Embryonic facial prominence (tissue), 1 donor: Measurements from ENCODE around the gene PCDH7.
A peak's percentile ranks its signal among the peaks of the same experiment; 100 is the strongest.

Experiments
- DNase-seq: peaks from one replicate; pipeline ENCODE4 v3.0.0-alpha.2; 2016; ENCODE audit errors: extremely low spot score

Gene PCDH7

GRCh38 chr4:30720021-30720660 is at the start of gene PCDH7:
TSS of gene PCDH7 (plus strand) at chr4:30720369. CDS start at chr4:30721423, 1,054 bp downstream.
- peak; percentile 79 for DNase-seq

- DNase-seq = no peak
These were observed 48.2 kb upstream of the PCDH7 start for GRCh38 chr4:30671926-30672448.

- DNase-seq = no peak
These were observed 24.0 kb upstream of the PCDH7 start for GRCh38 chr4:30696191-30696590.

- no peak for DNase-seq
These were observed 5.6 kb upstream of the PCDH7 start for GRCh38 chr4:30714408-30715031.

GRCh38 chr4:30716158-30716557 is 4.0 kb upstream of the PCDH7 start:
- peak; percentile 55 for DNase-seq

GRCh38 chr4:30716681-30717207 is 3.4 kb upstream of the PCDH7 start:
- DNase-seq = no peak

- DNase-seq = peak; percentile 62
These were observed 2.8 kb upstream of the PCDH7 start for GRCh38 chr4:30717208-30718020.

GRCh38 chr4:30718021-30718542 is 2.1 kb upstream of the PCDH7 start:
- peak; percentile 50 for DNase-seq

- DNase-seq = no peak
These were observed 1.3 kb upstream of the PCDH7 start for GRCh38 chr4:30718641-30719453.

GRCh38 chr4:30719454-30720020 is 632 bp upstream of the PCDH7 start:
- peak; percentile 59 for DNase-seq

GRCh38 chr4:30720661-30721184 is 554 bp downstream of the PCDH7 start:
- no peak for DNase-seq

GRCh38 chr4:30721185-30722091 is 1.3 kb downstream of the PCDH7 start:
- DNase-seq = no peak

GRCh38 chr4:30722092-30722358 is 1.9 kb downstream of the PCDH7 start:
- DNase-seq = no peak

- DNase-seq = no peak
These were observed 2.4 kb downstream of the PCDH7 start for GRCh38 chr4:30722359-30723200.

- DNase-seq = no peak
These were observed 3.2 kb downstream of the PCDH7 start for GRCh38 chr4:30723201-30723955.

GRCh38 chr4:30724247-30724646 is 4.1 kb downstream of the PCDH7 start:
- no peak for DNase-seq

GRCh38 chr4:30725562-30725961 is 5.4 kb downstream of the PCDH7 start:
- no peak for DNase-seq

- DNase-seq = no peak
These were observed 6.0 kb downstream of the PCDH7 start for GRCh38 chr4:30726090-30726675.
